Loucy (cell line): ENCODE measurements around the gene MINDY4.

ENCODE experiments used
- H2AFZ ChIP-seq: fragments of 200-600 bp; sonication (generic); 2 replicates; pipeline ENCODE4 v1.6.0; 2016; ENCODE audit warnings: antibody characterized with exemption, mild to moderate bottlenecking, low read length, moderate library complexity
- H3F3A ChIP-seq: fragments of 200-600 bp; 2 replicates; pipeline ENCODE4 v1.6.0; 2016; ENCODE audit warnings: antibody characterized with exemption, low read depth, mild to moderate bottlenecking
- H3K27me3 ChIP-seq: fragments of 200-600 bp; sonication (generic); 2 replicates; pipeline ENCODE4 v1.6.1; 2014; ENCODE audit warnings: low read length, mild to moderate bottlenecking; ENCODE audit not compliant: insufficient read depth, poor library complexity, severe bottlenecking
- H3K36me3 ChIP-seq: fragments of 200-600 bp; sonication (generic); 2 replicates; pipeline ENCODE4 v1.6.1; 2016; ENCODE audit warnings: low read length; ENCODE audit not compliant: insufficient read depth
- H3K4me1 ChIP-seq: fragments of 200-600 bp; sonication (generic); 2 replicates; pipeline ENCODE4 v1.5.1; 2014; ENCODE audit warnings: low read length, mild to moderate bottlenecking; ENCODE audit not compliant: insufficient read depth, poor library complexity, severe bottlenecking
- H3K4me2 ChIP-seq: fragments of 200-600 bp; sonication (generic); 2 replicates; pipeline ENCODE4 v1.6.0; 2014; ENCODE audit warnings: antibody characterized with exemption, low read length, low read depth, mild to moderate bottlenecking; ENCODE audit not compliant: poor library complexity, severe bottlenecking
- H3K4me3 ChIP-seq: fragments of 200-600 bp; sonication (generic); 2 replicates; pipeline ENCODE4 v1.5.1; 2014; ENCODE audit warnings: low read length, mild to moderate bottlenecking, mixed read lengths; ENCODE audit not compliant: poor library complexity, severe bottlenecking
- H3K79me2 ChIP-seq: fragments of 200-600 bp; sonication (generic); 2 replicates; pipeline ENCODE4 v1.6.1; 2014; ENCODE audit warnings: low read length; ENCODE audit not compliant: insufficient read depth
- H3K9ac ChIP-seq: fragments of 200-600 bp; sonication (generic); 2 replicates; pipeline ENCODE4 v1.6.0; 2014; ENCODE audit warnings: mild to moderate bottlenecking, low read depth, low read length, moderate library complexity; ENCODE audit not compliant: poor library complexity, severe bottlenecking
- H3K9me2 ChIP-seq: fragments of 200-600 bp; sonication (generic); replicated peaks from 2 replicates; pipeline ENCODE4 v1.6.1; 2016; ENCODE audit warnings: low read depth, low read length, mixed read lengths
- H3K9me3 ChIP-seq: fragments of 200-600 bp; sonication (generic); 2 replicates; pipeline ENCODE4 v1.6.1; 2014; ENCODE audit warnings: mild to moderate bottlenecking, antibody characterized with exemption, low read length, low read depth; ENCODE audit not compliant: insufficient read depth
- H4K20me1 ChIP-seq: fragments of 200-600 bp; sonication (generic); 2 replicates; pipeline ENCODE4 v1.6.0; 2014; ENCODE audit warnings: antibody characterized with exemption, low read length, mild to moderate bottlenecking; ENCODE audit not compliant: insufficient read depth, poor library complexity, severe bottlenecking
- EZH2phosphoT487 ChIP-seq: fragments of 200-600 bp; IDR thresholded peaks from 2 replicates; pipeline ENCODE4 v1.6.1; 2018; ENCODE audit warnings: antibody characterized with exemption, mild to moderate bottlenecking, moderate library complexity, borderline replicate concordance
- TF ChIP-seq, protein P1 (sequence below): fragments of 200-600 bp; sonication (generic); conservative IDR thresholded peaks from 2 replicates; pipeline ENCODE4 v1.5.1; 2014; ENCODE audit warnings: mild to moderate bottlenecking, antibody characterized with exemption, low read length

MINDY4 gene

DNA sequence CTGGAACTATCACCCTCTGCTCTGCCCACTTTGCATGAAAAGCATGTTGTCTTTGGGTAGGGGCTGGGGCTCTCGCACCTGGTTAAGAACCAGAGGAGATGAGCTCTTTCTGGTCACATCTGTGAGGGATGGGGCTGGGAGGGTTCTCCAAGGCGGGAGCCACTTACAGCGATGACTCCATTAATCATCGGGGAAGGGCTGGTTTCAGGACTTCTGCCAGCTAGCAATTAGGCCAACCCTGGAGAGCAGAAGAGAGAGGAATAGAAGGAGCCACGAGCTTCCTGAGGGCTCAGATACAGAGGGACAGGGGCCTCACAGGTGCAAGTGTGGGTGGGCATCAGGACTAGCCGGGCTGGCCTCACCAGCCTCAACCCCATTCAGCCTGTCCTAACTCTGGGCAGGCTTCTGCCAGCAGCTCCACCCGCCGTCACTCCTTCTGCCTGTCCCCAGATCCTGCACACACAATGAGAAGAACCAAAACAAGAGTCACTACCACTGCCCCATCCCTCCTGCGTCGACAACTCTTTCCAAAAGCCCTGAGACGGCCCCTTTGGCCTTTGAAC is 148.9 kb downstream of the MINDY4 start:
- Histone ChIP-seq H3K9me2 (no peaks in the 10 kb centered on the region), H3K4me1 (no peaks in the 10 kb centered on the region), H3K9ac (no peak overlapping the region), H4K20me1 (no peaks in the 10 kb centered on the region), H3K4me2 (no peak overlapping the region), H3K4me3 (no peak overlapping the region), H3F3A (no peaks in the 10 kb centered on the region), H3K79me2 (no peaks in the 10 kb centered on the region), H3K36me3 (no peaks in the 10 kb centered on the region), H3K27me3 (no peaks in the 10 kb centered on the region), H2AFZ (no peak overlapping the region), H3K9me3 (no peaks in the 10 kb centered on the region)
- TF ChIP-seq EZH2phosphoT487 = no peak
- TF ChIP-seq, protein P1, sequence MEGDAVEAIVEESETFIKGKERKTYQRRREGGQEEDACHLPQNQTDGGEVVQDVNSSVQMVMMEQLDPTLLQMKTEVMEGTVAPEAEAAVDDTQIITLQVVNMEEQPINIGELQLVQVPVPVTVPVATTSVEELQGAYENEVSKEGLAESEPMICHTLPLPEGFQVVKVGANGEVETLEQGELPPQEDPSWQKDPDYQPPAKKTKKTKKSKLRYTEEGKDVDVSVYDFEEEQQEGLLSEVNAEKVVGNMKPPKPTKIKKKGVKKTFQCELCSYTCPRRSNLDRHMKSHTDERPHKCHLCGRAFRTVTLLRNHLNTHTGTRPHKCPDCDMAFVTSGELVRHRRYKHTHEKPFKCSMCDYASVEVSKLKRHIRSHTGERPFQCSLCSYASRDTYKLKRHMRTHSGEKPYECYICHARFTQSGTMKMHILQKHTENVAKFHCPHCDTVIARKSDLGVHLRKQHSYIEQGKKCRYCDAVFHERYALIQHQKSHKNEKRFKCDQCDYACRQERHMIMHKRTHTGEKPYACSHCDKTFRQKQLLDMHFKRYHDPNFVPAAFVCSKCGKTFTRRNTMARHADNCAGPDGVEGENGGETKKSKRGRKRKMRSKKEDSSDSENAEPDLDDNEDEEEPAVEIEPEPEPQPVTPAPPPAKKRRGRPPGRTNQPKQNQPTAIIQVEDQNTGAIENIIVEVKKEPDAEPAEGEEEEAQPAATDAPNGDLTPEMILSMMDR = no peak

DNA sequence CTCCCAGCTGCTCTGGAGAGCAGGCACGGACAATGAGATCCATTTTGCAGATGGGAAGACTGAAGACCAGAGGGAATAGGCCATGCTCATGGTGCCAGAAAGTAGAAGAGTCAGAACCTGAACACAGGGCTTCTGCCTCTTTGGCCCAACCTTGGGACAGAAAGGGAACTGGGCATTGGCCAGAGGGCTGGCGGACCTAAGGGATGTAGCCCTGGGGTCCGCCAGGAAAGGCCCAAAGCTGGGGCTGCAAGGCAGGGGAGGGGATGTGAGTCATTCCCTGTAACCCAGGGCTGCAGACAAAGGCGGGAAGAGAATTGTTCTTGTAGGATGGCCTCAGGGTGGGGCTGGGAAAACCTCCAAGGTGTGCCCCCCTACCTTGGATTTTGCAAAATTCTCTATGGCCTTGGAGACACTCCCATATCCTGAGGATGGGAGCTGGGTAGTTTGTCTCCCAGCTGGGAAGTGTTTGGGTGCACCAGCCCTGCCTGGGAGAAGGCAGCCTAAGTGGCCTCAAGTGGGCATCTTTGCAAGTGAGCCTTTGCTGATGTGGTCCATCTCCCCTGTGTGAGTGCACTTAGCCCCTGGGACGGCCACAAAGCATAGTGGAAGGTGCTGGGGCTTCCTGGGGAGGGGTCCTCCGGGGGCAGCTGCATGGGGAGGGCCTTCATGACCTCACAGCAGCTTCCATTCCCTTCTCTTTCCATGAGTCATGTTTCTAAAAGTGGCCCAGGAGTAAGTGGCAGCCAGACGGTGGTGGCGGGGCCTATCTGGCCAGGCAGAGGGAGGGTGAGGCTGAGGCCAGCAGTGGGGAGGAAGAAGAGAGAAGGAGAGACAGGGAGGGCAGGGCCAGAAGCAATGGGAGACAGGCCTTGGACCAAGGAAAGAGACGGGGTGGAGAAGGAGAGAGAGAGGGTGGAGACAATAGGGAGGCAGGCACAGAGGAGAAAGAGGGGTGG is 149.6 kb downstream of the MINDY4 start:
- H3K27me3 ChIP-seq = no peaks in the 10 kb centered on the region
- no peaks in the 10 kb centered on the region for H3K9me3 ChIP-seq
- no peaks in the 10 kb centered on the region for H3K4me1 ChIP-seq
- H3K79me2 ChIP-seq = no peaks in the 10 kb centered on the region
- H2AFZ ChIP-seq = no peak overlapping the region
- no peaks in the 10 kb centered on the region for H3K9me2 ChIP-seq
- H3K36me3 ChIP-seq = no peaks in the 10 kb centered on the region
- no peaks in the 10 kb centered on the region for H3F3A ChIP-seq
- H4K20me1 ChIP-seq = no peaks in the 10 kb centered on the region
- no peak for TF ChIP-seq EZH2phosphoT487
- TF ChIP-seq, protein P1 = no peak
- H3K9ac ChIP-seq = no peak overlapping the region
- no peak overlapping the region for H3K4me3 ChIP-seq
- no peak overlapping the region for H3K4me2 ChIP-seq

DNA sequence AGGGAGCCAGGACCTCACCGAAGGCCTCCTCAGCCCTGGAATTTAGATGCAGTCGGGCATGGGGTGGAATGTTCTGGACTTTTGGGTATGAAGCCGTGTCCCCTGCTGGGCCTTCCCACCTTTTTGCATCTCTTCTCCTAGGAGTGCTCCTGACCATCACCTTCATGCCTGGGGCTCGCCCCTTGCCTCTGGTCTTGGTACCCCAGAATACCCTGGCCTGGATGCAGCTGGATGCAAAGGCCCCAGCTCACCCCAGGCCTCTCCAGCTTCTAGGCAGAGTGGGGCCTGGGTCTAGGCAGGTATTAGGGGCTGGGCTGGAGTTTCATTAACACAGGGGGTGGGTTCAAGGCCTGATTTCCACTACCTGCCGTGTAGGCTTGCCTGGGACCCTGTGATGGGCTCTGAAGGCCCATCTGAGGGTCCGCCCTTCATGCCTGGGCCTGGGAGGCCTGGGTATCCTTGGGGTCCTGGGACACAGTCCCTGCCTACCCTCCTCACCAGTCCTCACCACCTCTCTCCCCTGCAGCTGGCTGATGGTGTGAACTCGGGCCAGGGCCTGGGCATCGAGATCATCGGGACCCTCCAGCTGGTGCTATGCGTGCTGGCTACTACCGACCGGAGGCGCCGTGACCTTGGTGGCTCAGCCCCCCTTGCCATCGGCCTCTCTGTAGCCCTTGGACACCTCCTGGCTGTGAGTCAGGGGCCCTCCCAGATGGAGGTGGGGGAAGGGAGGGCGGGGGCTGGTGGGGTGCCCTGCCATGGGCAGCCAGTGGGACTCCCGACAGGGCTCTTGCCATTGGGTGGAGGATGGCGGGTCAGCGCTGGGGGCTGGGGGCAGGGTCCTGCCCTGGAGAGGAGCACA is 150.6 kb downstream of the MINDY4 start:
- Histone ChIP-seq H3K4me3 (no peak overlapping the region), H3K27me3 (no peaks in the 10 kb centered on the region), H3K9ac (no peak overlapping the region), H3K79me2 (no peaks in the 10 kb centered on the region), H3K4me1 (no peaks in the 10 kb centered on the region), H4K20me1 (no peaks in the 10 kb centered on the region), H3K9me2 (no peaks in the 10 kb centered on the region), H3K4me2 (no peak overlapping the region), H3K9me3 (no peaks in the 10 kb centered on the region), H2AFZ (no peak overlapping the region), H3F3A (no peaks in the 10 kb centered on the region), H3K36me3 (no peaks in the 10 kb centered on the region)
- TF ChIP-seq, protein P1 = no peak
- no peak for TF ChIP-seq EZH2phosphoT487
